Myocyte (in vitro differentiated cells): ENCODE measurements around the gene NFATC3. TPM values are rescaled to one million over a fixed set of nuclear protein-coding genes. Genes with fewer than 3 reads are reported as not detected.
A peak's percentile ranks its signal among the peaks of the same experiment; 100 is the strongest.
"Not testable (repeated sequence)": the region's sequence is repeated elsewhere in the genome, so short reads cannot be mapped to it uniquely, and the experiment has no call there.

Source experiments
- DNase-seq: peaks from one replicate; pipeline ENCODE4 v3.0.0-alpha.2; 2012; ENCODE audit warnings: low read depth
- total RNA-seq: library from RNA; depleted of rRNA; stranded (reverse); fragments of >200 nt; gene quantifications from 2 replicates; pipeline ENCODE4 v1.2.3, GENCODE V29; 2014

The NFATC3 gene
- total RNA-seq, 1 donor from 2014 or later = 36.7 TPM

GRCh38 chr16:68088130-68088972, 3.2 kb downstream of the NFATC3 start:
- no peak for DNase-seq

- no peak for DNase-seq
These were observed 3.9 kb downstream of the NFATC3 start for GRCh38 chr16:68089067-68089466.

- DNase-seq = no peak
These were observed 5.0 kb downstream of the NFATC3 start for GRCh38 chr16:68090130-68090529.

GRCh38 chr16:68090533-68090932, 5.4 kb downstream of the NFATC3 start:
- DNase-seq = no peak

GRCh38 chr16:68091380-68092261, 6.5 kb downstream of the NFATC3 start:
- DNase-seq = peak; percentile 63

- not testable (repeated sequence) for DNase-seq
These were observed 7.1 kb downstream of the NFATC3 start for GRCh38 chr16:68092275-68092674.

- peak; percentile 25 for DNase-seq
These were observed 8.8 kb downstream of the NFATC3 start for GRCh38 chr16:68093816-68094613.

- no peak for DNase-seq
These were observed 9.4 kb downstream of the NFATC3 start for GRCh38 chr16:68094614-68094934.

- no peak for DNase-seq
These were observed 11.3 kb downstream of the NFATC3 start for GRCh38 chr16:68096491-68096890.

GRCh38 chr16:68097088-68097487, 11.9 kb downstream of the NFATC3 start:
- no peak for DNase-seq

- no peak for DNase-seq
These were observed 12.7 kb downstream of the NFATC3 start for GRCh38 chr16:68097895-68098294.

- DNase-seq = no peak
These were observed 15.3 kb downstream of the NFATC3 start for GRCh38 chr16:68100488-68100887.

GRCh38 chr16:68105611-68106010, 20.4 kb downstream of the NFATC3 start:
- no peak for DNase-seq

- not testable (repeated sequence) for DNase-seq
These were observed 22.2 kb downstream of the NFATC3 start for GRCh38 chr16:68107230-68107928.

- DNase-seq = not testable (repeated sequence)
These were observed 24.0 kb downstream of the NFATC3 start for GRCh38 chr16:68109156-68109555.

- not testable (repeated sequence) for DNase-seq
These were observed 25.4 kb downstream of the NFATC3 start for GRCh38 chr16:68110611-68111010.

- no peak for DNase-seq
These were observed 26.2 kb downstream of the NFATC3 start for GRCh38 chr16:68111379-68111778.

- no peak for DNase-seq
These were observed 28.0 kb downstream of the NFATC3 start for GRCh38 chr16:68113059-68113761.

- DNase-seq = no peak
These were observed 28.6 kb downstream of the NFATC3 start for GRCh38 chr16:68113765-68114240.

- DNase-seq = not testable (repeated sequence)
These were observed 29.8 kb downstream of the NFATC3 start for GRCh38 chr16:68114939-68115338.
